Measurements from ENCODE around the gene PARN. TPM values are rescaled to one million over a fixed set of nuclear protein-coding genes. Genes with fewer than 3 reads are reported as not detected.
A peak's percentile ranks its signal among the peaks of the same experiment; 100 is the strongest.

Gene PARN
- total and polyA plus RNA-seq, 2 experiments from 2014 or later = 35.0 to 35.4 TPM

GRCh38 chr16:14562691-14563491 is 67.2 kb downstream of the PARN start:
- Histone ChIP-seq H3K4me2 (ENCODE audit: unreplicated experiment) (no peak overlapping the region), H3K27me3 (replicated peaks; ENCODE audit: insufficient read depth) (no peaks in the 10 kb centered on the region), H3F3A (ENCODE audit: insufficient read depth) (peaks cover 12% of the 10 kb centered on the region; the same call in 1 of the 2 replicates), H2AFZ (no peak overlapping the region), H3K79me2 (ENCODE audit: insufficient read depth) (no peaks in the 10 kb centered on the region), H3K27ac (no peak overlapping the region), H3K36me3 (ENCODE audit: low read depth) (no peaks in the 10 kb centered on the region), H3K9ac (no peak overlapping the region), H4K20me1 (ENCODE audit: insufficient read depth) (no peaks in the 10 kb centered on the region), H3K4me3 (no peak overlapping the region), H3K4me1 (ENCODE audit: insufficient read depth) (peaks cover 15% of the 10 kb centered on the region), H3K9me3 (ENCODE audit: low read depth) (no peaks in the 10 kb centered on the region), H3K9me2 (ENCODE audit: insufficient read depth) (no peaks in the 10 kb centered on the region)
- TF ChIP-seq EZH2 (IDR thresholded peaks at IDR 0.05; ENCODE audit: insufficient read depth, poor library complexity, severe bottlenecking) = no peak
- TF ChIP-seq EZH2phosphoT487 (IDR thresholded peaks at IDR 0.05; ENCODE audit: insufficient read depth, low read depth) = no peak
- DNase-seq = peak; percentile 87
- 28 to 29% methylated on average over 8 of the region's 8 CpGs for WGBS, 2 experiments (ENCODE audit: low coverage in 1 of 2, low lambda C conversion rate in 2 of 2, missing lambda C conversion rate in 2 of 2)
- in situ Hi-C loops (cut with MboI) = no loop called here

GRCh38 chr16:14560523-14560922 is 69.5 kb downstream of the PARN start:
- Histone ChIP-seq H3K9me2 (ENCODE audit: insufficient read depth) (no peaks in the 10 kb centered on the region), H3K4me1 (ENCODE audit: insufficient read depth) (peaks cover 13% of the 10 kb centered on the region), H3K27me3 (replicated peaks; ENCODE audit: insufficient read depth) (no peaks in the 10 kb centered on the region), H3K4me3 (no peak overlapping the region), H3K9me3 (ENCODE audit: low read depth) (no peaks in the 10 kb centered on the region), H2AFZ (no peak overlapping the region), H3K79me2 (ENCODE audit: insufficient read depth) (no peaks in the 10 kb centered on the region), H3K9ac (no peak overlapping the region), H3K27ac (no peak overlapping the region), H4K20me1 (ENCODE audit: insufficient read depth) (no peaks in the 10 kb centered on the region), H3K36me3 (ENCODE audit: low read depth) (no peaks in the 10 kb centered on the region), H3K4me2 (ENCODE audit: unreplicated experiment) (no peak overlapping the region), H3F3A (ENCODE audit: insufficient read depth) (peaks cover 10% of the 10 kb centered on the region; the same call in 1 of the 2 replicates)
- WGBS, 2 experiments (ENCODE audit: low coverage in 1 of 2, low lambda C conversion rate in 2 of 2, missing lambda C conversion rate in 2 of 2) = 95 to 96% methylated on average over 7 of the region's 7 CpGs
- no peak for TF ChIP-seq EZH2phosphoT487 (IDR thresholded peaks at IDR 0.05; ENCODE audit: insufficient read depth, low read depth)
- no peak for TF ChIP-seq EZH2 (IDR thresholded peaks at IDR 0.05; ENCODE audit: insufficient read depth, poor library complexity, severe bottlenecking)
- DNase-seq = no peak
- in situ Hi-C loops (cut with MboI) = no loop called here

GRCh38 chr16:14559809-14560241 is 70.2 kb downstream of the PARN start:
- DNase-seq = no peak
- H3K4me1 ChIP-seq (ENCODE audit: insufficient read depth) = peaks cover 6% of the 10 kb centered on the region
- H3K27ac ChIP-seq = no peak overlapping the region
- TF ChIP-seq EZH2 (IDR thresholded peaks at IDR 0.05; ENCODE audit: insufficient read depth, poor library complexity, severe bottlenecking) (no peak), EZH2phosphoT487 (IDR thresholded peaks at IDR 0.05; ENCODE audit: insufficient read depth, low read depth) (no peak)
- H3K9me3 ChIP-seq (ENCODE audit: low read depth) = no peaks in the 10 kb centered on the region
- H3K4me3 ChIP-seq = no peak overlapping the region
- H3K79me2 ChIP-seq (ENCODE audit: insufficient read depth) = no peaks in the 10 kb centered on the region
- no peak overlapping the region for H2AFZ ChIP-seq
- H3K9me2 ChIP-seq (ENCODE audit: insufficient read depth) = no peaks in the 10 kb centered on the region
- no peak overlapping the region for H3K9ac ChIP-seq
- peaks cover 5% of the 10 kb centered on the region; the same call in 1 of the 2 replicates for H3F3A ChIP-seq (ENCODE audit: insufficient read depth)
- no peaks in the 10 kb centered on the region for H3K36me3 ChIP-seq (ENCODE audit: low read depth)
- no peaks in the 10 kb centered on the region for H3K27me3 ChIP-seq (replicated peaks; ENCODE audit: insufficient read depth)
- 68 to 79% methylated on average over 8 of the region's 8 CpGs for WGBS, 2 experiments (ENCODE audit: low coverage in 1 of 2, low lambda C conversion rate in 2 of 2, missing lambda C conversion rate in 2 of 2)
- in situ Hi-C loops (cut with MboI) = no loop called here
- no peaks in the 10 kb centered on the region for H4K20me1 ChIP-seq (ENCODE audit: insufficient read depth)
- H3K4me2 ChIP-seq (ENCODE audit: unreplicated experiment) = no peak overlapping the region

GRCh38 chr16:14553447-14553846 is 76.6 kb downstream of the PARN start:
- H3K27ac ChIP-seq = no peak overlapping the region
- no peaks in the 10 kb centered on the region for H3F3A ChIP-seq (ENCODE audit: insufficient read depth)
- no peak overlapping the region for H2AFZ ChIP-seq
- H3K9ac ChIP-seq = no peak overlapping the region
- no peaks in the 10 kb centered on the region for H3K79me2 ChIP-seq (ENCODE audit: insufficient read depth)
- no peaks in the 10 kb centered on the region for H3K9me2 ChIP-seq (ENCODE audit: insufficient read depth)
- WGBS, 2 experiments (ENCODE audit: low coverage in 1 of 2, low lambda C conversion rate in 2 of 2, missing lambda C conversion rate in 2 of 2) = 97 to 98% methylated on average over 4 of the region's 4 CpGs
- H3K36me3 ChIP-seq (ENCODE audit: low read depth) = peaks cover 9% of the 10 kb centered on the region; the same call in 1 of the 2 replicates
- in situ Hi-C loops (cut with MboI) = no loop called here
- H3K27me3 ChIP-seq (replicated peaks; ENCODE audit: insufficient read depth) = no peaks in the 10 kb centered on the region
- no peaks in the 10 kb centered on the region for H3K4me1 ChIP-seq (ENCODE audit: insufficient read depth)
- TF ChIP-seq EZH2phosphoT487 (IDR thresholded peaks at IDR 0.05; ENCODE audit: insufficient read depth, low read depth) (no peak), EZH2 (IDR thresholded peaks at IDR 0.05; ENCODE audit: insufficient read depth, poor library complexity, severe bottlenecking) (no peak)
- no peak overlapping the region for H3K4me2 ChIP-seq (ENCODE audit: unreplicated experiment)
- H4K20me1 ChIP-seq (ENCODE audit: insufficient read depth) = no peaks in the 10 kb centered on the region
- no peak for DNase-seq
- no peak overlapping the region for H3K4me3 ChIP-seq
- H3K9me3 ChIP-seq (ENCODE audit: low read depth) = no peaks in the 10 kb centered on the region
